GM18526 (cell line): ENCODE data around the gene STN1.

Experiments
- POLR2A ChIP-seq: IDR thresholded peaks from 3 replicates; pipeline ENCODE4 v1.6.1; 2011; ENCODE audit not compliant: insufficient read length; ENCODE audit errors: extremely low read depth

Gene STN1

GRCh38 chr10:103918053-103918846, at the start of gene STN1:
STN1 (minus strand) TSS chr10:103918184; CDS start chr10:103917594, 590 bp downstream.
- peak; percentile 91 for TF ChIP-seq POLR2A

- TF ChIP-seq POLR2A = no peak
Measured at GRCh38 chr10:103967448-103968071, 49.6 kb upstream of the STN1 start.

- TF ChIP-seq POLR2A = peak; percentile 74
Measured at GRCh38 chr10:103966671-103967447, 48.9 kb upstream of the STN1 start, which contains the start of gene SLK. SLK (plus strand) TSS chr10:103967140; CDS start chr10:103967746, 606 bp downstream.

GRCh38 chr10:103960103-103960502, 42.1 kb upstream of the STN1 start:
- no peak for TF ChIP-seq POLR2A

GRCh38 chr10:103958996-103959395, 41.0 kb upstream of the STN1 start:
- TF ChIP-seq POLR2A = no peak

- no peak for TF ChIP-seq POLR2A
Measured at GRCh38 chr10:103954543-103954942, 36.6 kb upstream of the STN1 start.

GRCh38 chr10:103951942-103952341, 34.0 kb upstream of the STN1 start:
- no peak for TF ChIP-seq POLR2A

GRCh38 chr10:103951183-103951582, 33.2 kb upstream of the STN1 start:
- no peak for TF ChIP-seq POLR2A

GRCh38 chr10:103949728-103950127, 31.7 kb upstream of the STN1 start:
- no peak for TF ChIP-seq POLR2A

GRCh38 chr10:103947799-103948516, 30.0 kb upstream of the STN1 start:
- TF ChIP-seq POLR2A = no peak

GRCh38 chr10:103942866-103943265, 24.9 kb upstream of the STN1 start:
- TF ChIP-seq POLR2A = no peak

- no peak for TF ChIP-seq POLR2A
Measured at GRCh38 chr10:103941801-103942200, 23.8 kb upstream of the STN1 start.

GRCh38 chr10:103939522-103939921, 21.5 kb upstream of the STN1 start:
- no peak for TF ChIP-seq POLR2A

- TF ChIP-seq POLR2A = no peak
Measured at GRCh38 chr10:103936022-103936421, 18.0 kb upstream of the STN1 start.

GRCh38 chr10:103934308-103934707, 16.3 kb upstream of the STN1 start:
- TF ChIP-seq POLR2A = no peak
